GM19099 (cell line): ENCODE results near the gene AP3S2.

Experiments used
- POLR2A ChIP-seq: IDR thresholded peaks from 3 replicates; pipeline ENCODE4 v1.6.1; 2011; ENCODE audit warnings: low read depth; ENCODE audit not compliant: insufficient read length; ENCODE audit errors: extremely low read depth

The AP3S2 gene

GRCh38 chr15:89880727-89881126 is 13.1 kb downstream of the AP3S2 start:
- no peak for TF ChIP-seq POLR2A

- no peak for TF ChIP-seq POLR2A
These were observed 15.5 kb downstream of the AP3S2 start for GRCh38 chr15:89878323-89878722.

GRCh38 chr15:89877083-89877425 is 16.7 kb downstream of the AP3S2 start:
- no peak for TF ChIP-seq POLR2A

- TF ChIP-seq POLR2A = no peak
These were observed 17.3 kb downstream of the AP3S2 start for GRCh38 chr15:89876396-89877082.

- no peak for TF ChIP-seq POLR2A
These were observed 18.1 kb downstream of the AP3S2 start for GRCh38 chr15:89875741-89876140.

GRCh38 chr15:89874926-89875564 is 18.7 kb downstream of the AP3S2 start:
- TF ChIP-seq POLR2A = no peak

GRCh38 chr15:89870688-89871288 is 23.0 kb downstream of the AP3S2 start:
- TF ChIP-seq POLR2A = no peak

GRCh38 chr15:89870006-89870405 is 23.8 kb downstream of the AP3S2 start:
- no peak for TF ChIP-seq POLR2A

- TF ChIP-seq POLR2A = no peak
These were observed 28.6 kb downstream of the AP3S2 start for GRCh38 chr15:89864958-89865739.

GRCh38 chr15:89863918-89864317 is 29.9 kb downstream of the AP3S2 start:
- no peak for TF ChIP-seq POLR2A

GRCh38 chr15:89860891-89861290 is 32.9 kb downstream of the AP3S2 start:
- TF ChIP-seq POLR2A = no peak

- TF ChIP-seq POLR2A = no peak
These were observed 33.4 kb downstream of the AP3S2 start for GRCh38 chr15:89860431-89860830.

GRCh38 chr15:89858661-89859458 is 34.9 kb downstream of the AP3S2 start:
- TF ChIP-seq POLR2A = no peak

GRCh38 chr15:89857673-89858072 is 36.1 kb downstream of the AP3S2 start:
- TF ChIP-seq POLR2A = no peak

GRCh38 chr15:89855948-89856347 is 37.8 kb downstream of the AP3S2 start:
- TF ChIP-seq POLR2A = no peak
